WI38 (cell line): ENCODE measurements around the gene SHC2.
"Not testable (repeated sequence)": the region's sequence is repeated elsewhere in the genome, so short reads cannot be mapped to it uniquely, and the experiment has no call there.

Source experiments
- H3K4me3 ChIP-seq: 2 replicates; pipeline ENCODE4 v1.5.1; 2011; ENCODE audit warnings: low read depth, mild to moderate bottlenecking, control low read depth, low read length
- CTCF ChIP-seq: IDR thresholded peaks from 2 replicates; pipeline ENCODE4 v1.5.1; 2012; ENCODE audit warnings: low read depth, mild to moderate bottlenecking, control low read depth, low read length

The SHC2 gene

DNA sequence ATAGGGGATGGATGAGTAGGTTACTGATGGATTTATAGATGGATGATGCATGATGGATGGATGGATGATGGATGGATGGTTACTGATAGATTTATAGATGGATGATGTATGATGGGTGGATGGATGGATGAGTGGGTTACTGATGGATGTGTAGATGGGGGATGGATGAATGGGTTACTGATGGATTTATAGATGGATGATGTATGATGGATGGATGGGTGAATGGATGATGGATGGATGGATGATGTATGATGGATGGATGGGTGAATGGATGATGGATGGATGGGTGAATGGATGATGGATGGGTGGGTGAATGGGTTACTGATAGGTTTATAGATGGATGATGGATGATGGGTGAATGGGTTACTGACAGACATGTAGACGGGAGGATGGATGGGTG, 45.5 kb downstream of the SHC2 start:
- TF ChIP-seq CTCF, result no peak
- H3K4me3 ChIP-seq, result no peak overlapping the region

- no peak overlapping the region for H3K4me3 ChIP-seq
- no peak for TF ChIP-seq CTCF
Observed at GRCh38 chr19:413756-414420, 46.9 kb downstream of the SHC2 start.

DNA sequence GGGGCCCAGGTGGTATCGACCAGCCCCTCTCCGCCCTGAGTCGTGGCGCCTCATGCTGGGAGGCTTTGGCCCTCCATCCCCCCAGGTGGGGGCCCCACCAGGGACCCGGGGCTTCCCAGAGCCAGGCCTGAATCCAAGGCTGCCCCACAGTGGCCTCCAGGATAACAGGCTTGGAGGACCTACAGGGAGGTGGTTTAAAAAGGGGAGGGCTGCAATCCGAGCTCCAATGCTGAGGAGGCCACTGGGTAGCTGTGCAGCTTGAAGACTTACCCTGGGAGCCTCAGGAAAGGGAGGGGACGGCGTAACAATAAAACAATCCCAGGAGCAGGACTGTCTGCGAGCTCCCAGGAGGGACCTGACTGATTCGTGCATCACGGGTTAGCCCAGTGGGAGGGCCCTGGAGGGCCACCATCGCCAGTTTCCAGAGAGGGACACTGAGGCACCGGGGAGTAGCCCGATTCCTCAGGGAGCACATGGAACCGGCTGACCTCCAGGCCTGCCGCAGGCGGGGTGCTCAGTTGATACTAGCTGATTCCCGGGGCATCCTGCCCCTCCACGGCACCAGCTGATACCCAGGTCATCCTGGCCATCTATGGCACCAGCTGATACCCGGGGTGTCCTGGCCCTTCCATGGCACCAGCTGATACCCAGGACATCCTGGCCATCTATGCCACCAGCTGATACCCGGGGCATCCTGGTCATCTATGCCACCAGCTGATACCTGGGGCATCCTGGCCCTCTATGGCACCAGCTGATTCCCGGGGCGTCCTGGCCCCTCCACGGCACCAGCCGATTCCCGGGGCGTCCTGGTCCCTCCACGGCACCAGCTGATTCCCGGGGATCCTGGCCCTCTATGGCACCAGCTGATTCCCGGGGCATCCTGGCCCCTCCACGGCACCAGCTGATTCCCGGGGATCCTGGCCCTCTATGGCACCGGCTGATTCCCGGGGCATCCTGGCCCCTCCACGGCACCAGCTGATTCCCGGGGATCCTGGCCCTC, 48.2 kb downstream of the SHC2 start:
- no peak for TF ChIP-seq CTCF
- H3K4me3 ChIP-seq, result no peak overlapping the region

DNA sequence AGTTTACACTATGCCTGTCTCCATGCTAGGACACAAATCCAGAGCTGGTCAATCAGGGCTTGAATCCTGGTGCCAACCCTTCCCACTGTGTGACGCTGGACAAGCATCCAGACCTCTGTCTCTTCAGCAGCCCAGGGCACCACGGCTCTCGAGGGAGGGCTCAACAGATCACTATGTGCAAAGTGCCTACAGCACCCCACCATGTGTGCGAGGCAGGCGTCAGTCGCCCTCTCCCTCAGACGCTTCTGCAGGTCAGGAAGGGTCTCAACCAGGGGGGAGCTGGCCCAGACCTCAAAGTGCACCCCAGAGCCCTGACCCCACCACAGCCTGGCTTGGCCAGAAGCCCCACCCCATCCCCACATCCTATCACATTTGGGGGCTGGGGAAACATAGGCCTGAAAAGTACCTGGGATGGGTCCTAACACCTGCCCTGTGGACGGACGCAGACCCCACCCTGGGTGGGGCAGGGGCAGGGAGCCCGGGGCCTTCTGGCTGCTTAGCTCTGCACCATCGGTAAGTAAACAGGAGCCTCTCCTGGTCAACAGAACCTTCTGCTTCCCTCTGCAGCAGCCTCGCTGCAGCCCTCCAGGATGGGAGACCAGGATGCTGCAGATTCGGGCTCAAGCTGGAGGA, 49.0 kb downstream of the SHC2 start:
- no peak overlapping the region for H3K4me3 ChIP-seq
- TF ChIP-seq CTCF, result no peak

GRCh38 chr19:411121-411722, 49.6 kb downstream of the SHC2 start:
- not testable (repeated sequence) for H3K4me3 ChIP-seq

GRCh38 chr19:410243-410781, 50.5 kb downstream of the SHC2 start:
- no peak for TF ChIP-seq CTCF
- H3K4me3 ChIP-seq, result no peak overlapping the region

DNA sequence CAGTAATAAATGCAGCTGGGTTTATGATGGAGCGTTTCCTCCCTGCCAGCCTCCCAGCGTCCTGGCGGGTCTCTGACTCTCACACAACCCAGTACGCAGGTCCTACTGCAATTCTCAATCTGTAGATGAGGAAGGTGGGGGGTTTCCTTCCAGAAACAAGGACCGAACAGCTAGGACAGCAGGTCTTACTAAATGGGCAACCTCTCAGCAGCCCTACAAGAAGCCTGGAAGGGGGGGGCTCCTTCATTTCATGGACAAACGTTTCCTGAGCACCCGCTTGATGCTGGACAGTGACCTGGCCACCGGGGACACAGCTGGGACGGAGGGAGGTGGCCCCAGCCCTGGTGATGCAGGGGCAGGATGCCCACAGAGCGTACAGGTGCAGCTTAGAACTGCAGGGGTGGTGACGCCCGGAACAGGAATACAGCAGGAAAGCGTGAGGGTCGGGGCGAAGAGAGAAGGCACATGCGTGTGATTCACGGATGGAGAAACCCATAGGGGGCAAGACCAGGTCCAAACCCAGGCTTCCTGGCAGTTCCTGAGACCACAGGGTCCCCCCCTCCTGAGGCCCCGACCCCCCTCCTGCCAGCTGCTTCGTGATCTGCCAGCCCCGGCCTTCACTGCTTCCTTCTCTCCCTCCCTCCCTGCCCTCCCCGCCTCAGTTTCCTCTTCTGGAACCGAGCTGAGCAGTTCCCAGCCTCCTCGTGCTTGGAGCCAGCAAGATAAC, 51.2 kb downstream of the SHC2 start:
- no peak for TF ChIP-seq CTCF
- no peak overlapping the region for H3K4me3 ChIP-seq
